ENCODE data around the gene ZSCAN1.

- TF ChIP-seq CTCF (IDR thresholded peaks at IDR 0.05) = no peak
- no peak for TF ChIP-seq POLR2A (IDR thresholded peaks at IDR 0.05)
- TF ChIP-seq EP300 (IDR thresholded peaks at IDR 0.05) = no peak
Measured at GRCh38 chr19:58089846-58090245, 56.0 kb downstream of the ZSCAN1 start.

Data from ovary (tissue), 3 donors.